Mesothelial cell of epicardium (in vitro differentiated cells): ENCODE measurements around the gene ZNF366. TPM values are rescaled to one million over a fixed set of nuclear protein-coding genes. Genes with fewer than 3 reads are reported as not detected.
A peak's percentile ranks its signal among the peaks of the same experiment; 100 is the strongest.

Experiments
- DNase-seq, 2 experiments: peaks; one replicate each; pipeline ENCODE4 v3.0.0; 2021; ENCODE audit warnings: low spot score in 2 of 2; ENCODE audit not compliant: unreplicated experiment in 2 of 2
- H3K27ac Mint-ChIP-seq: 2 replicates; pipeline ENCODE4 v1.8.0; 2021; ENCODE audit warnings: mixed read lengths
- H3K27me3 Mint-ChIP-seq: 2 replicates; pipeline ENCODE4 v1.8.0; 2021; ENCODE audit warnings: low read depth, mixed read lengths
- H3K36me3 Mint-ChIP-seq: 2 replicates; pipeline ENCODE4 v1.8.0; 2021; ENCODE audit warnings: mixed read lengths
- H3K4me1 Mint-ChIP-seq: 2 replicates; pipeline ENCODE4 v1.8.0; 2021; ENCODE audit warnings: mixed read lengths
- H3K4me3 Mint-ChIP-seq: 2 replicates; pipeline ENCODE4 v1.8.0; 2021; ENCODE audit warnings: mild to moderate bottlenecking, moderate library complexity, mixed read lengths
- H3K9me3 Mint-ChIP-seq: 2 replicates; pipeline ENCODE4 v1.8.0; 2021; ENCODE audit warnings: mixed read lengths
- total RNA-seq: library from RNA; stranded (reverse); gene quantifications from 3 replicates; pipeline ENCODE4 v1.2.1, GENCODE V29; 2021
- TF ChIP-seq, protein P1 (sequence below): fragments of 200-600 bp; sonication (generic); IDR thresholded peaks from one replicate; pipeline ENCODE4 v1.5.0; 2021; ENCODE audit warnings: antibody characterized with exemption; ENCODE audit not compliant: unreplicated experiment

Gene ZNF366
- total RNA-seq, 1 donor from 2014 or later, result not detected

DNA sequence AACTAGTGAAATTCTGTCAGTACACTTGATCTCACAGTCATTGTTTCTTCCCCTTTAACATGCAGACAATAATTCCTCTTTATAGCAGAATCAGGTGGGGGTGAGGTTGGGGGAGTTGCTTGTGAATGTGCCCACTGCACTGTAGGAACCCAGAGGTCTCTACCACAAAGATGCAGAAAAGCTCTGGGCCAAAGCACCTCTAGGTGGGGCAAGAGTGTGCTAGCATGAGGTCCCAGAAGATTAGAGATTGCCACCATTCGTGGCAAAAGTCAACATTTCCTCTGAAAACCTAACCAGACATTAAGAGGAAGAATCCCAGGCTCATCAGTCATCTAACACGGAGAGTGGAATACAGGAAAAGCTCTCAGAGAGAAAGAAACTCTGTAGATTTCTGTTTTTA is 112.5 kb downstream of the ZNF366 start:
- TF ChIP-seq, protein P1, sequence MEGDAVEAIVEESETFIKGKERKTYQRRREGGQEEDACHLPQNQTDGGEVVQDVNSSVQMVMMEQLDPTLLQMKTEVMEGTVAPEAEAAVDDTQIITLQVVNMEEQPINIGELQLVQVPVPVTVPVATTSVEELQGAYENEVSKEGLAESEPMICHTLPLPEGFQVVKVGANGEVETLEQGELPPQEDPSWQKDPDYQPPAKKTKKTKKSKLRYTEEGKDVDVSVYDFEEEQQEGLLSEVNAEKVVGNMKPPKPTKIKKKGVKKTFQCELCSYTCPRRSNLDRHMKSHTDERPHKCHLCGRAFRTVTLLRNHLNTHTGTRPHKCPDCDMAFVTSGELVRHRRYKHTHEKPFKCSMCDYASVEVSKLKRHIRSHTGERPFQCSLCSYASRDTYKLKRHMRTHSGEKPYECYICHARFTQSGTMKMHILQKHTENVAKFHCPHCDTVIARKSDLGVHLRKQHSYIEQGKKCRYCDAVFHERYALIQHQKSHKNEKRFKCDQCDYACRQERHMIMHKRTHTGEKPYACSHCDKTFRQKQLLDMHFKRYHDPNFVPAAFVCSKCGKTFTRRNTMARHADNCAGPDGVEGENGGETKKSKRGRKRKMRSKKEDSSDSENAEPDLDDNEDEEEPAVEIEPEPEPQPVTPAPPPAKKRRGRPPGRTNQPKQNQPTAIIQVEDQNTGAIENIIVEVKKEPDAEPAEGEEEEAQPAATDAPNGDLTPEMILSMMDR, result no peak
- Mint-ChIP-seq H3K4me3 (no peak overlapping the region), H3K27me3 (peaks cover 5% of the 10 kb centered on the region), H3K9me3 (peaks cover 4% of the 10 kb centered on the region), H3K36me3 (no peaks in the 10 kb centered on the region), H3K4me1 (peaks cover 18% of the 10 kb centered on the region), H3K27ac (peak overlapping the region; percentile 22)
- DNase-seq, result no peak

DNA sequence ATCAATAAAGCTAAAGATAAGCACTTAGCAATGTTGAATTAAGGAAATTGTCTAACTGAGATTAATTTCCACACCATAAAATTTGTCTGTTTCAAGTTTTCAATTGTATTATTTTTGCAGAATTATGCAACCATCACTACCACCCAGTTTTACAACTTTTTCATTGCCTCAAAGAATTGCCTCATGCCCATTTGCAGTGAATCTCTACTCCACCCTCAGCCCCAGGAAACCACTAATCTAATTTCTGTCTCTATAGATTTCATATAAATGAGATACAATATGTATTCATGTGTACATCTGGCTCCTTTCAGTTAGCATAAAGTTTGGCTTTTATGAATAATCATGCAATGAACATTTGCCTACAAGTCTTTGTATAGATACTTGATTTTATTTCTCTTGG is 114.2 kb downstream of the ZNF366 start:
- DNase-seq, result no peak
- Mint-ChIP-seq H3K27ac (no peak overlapping the region), H3K4me1 (peaks cover 18% of the 10 kb centered on the region), H3K4me3 (no peak overlapping the region), H3K27me3 (peaks cover 3% of the 10 kb centered on the region), H3K36me3 (no peaks in the 10 kb centered on the region), H3K9me3 (no peaks in the 10 kb centered on the region)
- TF ChIP-seq, protein P1, result no peak

Other genes with a start within 250 kb of the ZNF366 start
- gene MRPS27, start 187.2 kb downstream of the ZNF366 start, total RNA-seq, result 53.4 to 58.1 TPM (median 56.0 TPM) in 3 replicates
- 12.2 to 14.5 TPM (median 13.6 TPM) in 3 replicates for gene PTCD2, start 187.0 kb downstream of the ZNF366 start, total RNA-seq